Measurements from ENCODE around the gene ZNF79. TPM values are rescaled to one million over a fixed set of nuclear protein-coding genes. Genes with fewer than 3 reads are reported as not detected.
A peak's percentile ranks its signal among the peaks of the same experiment; 100 is the strongest.

Gene ZNF79
- total RNA-seq, 1 experiment from 2014 or later: 9.0 TPM

DNA sequence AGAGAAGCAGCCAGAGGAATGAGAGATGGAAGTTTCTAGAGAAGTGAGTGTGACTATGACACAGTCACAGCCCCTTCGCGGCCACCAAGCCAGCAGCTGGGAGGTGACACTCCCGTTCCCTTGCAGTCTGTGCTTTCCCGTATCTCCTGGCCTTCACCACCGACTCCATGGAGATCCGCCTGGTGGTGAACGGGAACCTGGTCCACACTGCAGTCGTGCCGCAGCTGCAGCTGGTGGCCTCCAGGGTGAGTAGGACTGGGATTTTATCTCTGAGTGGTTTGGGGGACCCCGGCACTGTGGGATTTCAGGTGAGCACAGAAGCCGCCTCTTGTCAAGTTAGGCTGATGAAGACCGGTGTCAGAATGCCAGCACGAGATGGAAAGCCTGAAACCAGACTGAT, 39.3 kb upstream of the ZNF79 start:
- POLR2A ChIA-PET: no interaction called here

More for the DNA sequence above, 39.3 kb upstream of the ZNF79 start:
- Mint-ChIP-seq H3K27me3 (ENCODE audit: low read depth) (no peaks in the 10 kb centered on the region; the same call in 1 of the 2 replicates), H3K27ac (no peak overlapping the region), H3K4me1 (peaks cover 8% of the 10 kb centered on the region), H3K4me3 (no peak overlapping the region), H3K9me3 (peaks cover 5% of the 10 kb centered on the region; the same call in 1 of the 2 replicates), H3K36me3 (no peaks in the 10 kb centered on the region)
- peak; percentile 36 for DNase-seq (ENCODE audit: low spot score)
- CTCF ChIA-PET: interaction anchor here (0.8 to 2.1 kb wide), 6 partner anchors 12 to 437 kb away, joined by 3 to 6 read pairs (median 4); partner anchors contain the start of gene SLC2A8
- no peak for TF ChIP-seq ZBTB21 (CRISPR knock-in tag; IDR thresholded peaks at IDR 0.05; ENCODE audit: borderline replicate concordance)
- no peak for TF ChIP-seq MYBL2 (CRISPR knock-in tag; IDR thresholded peaks at IDR 0.05)
- TF ChIP-seq, protein P1, sequence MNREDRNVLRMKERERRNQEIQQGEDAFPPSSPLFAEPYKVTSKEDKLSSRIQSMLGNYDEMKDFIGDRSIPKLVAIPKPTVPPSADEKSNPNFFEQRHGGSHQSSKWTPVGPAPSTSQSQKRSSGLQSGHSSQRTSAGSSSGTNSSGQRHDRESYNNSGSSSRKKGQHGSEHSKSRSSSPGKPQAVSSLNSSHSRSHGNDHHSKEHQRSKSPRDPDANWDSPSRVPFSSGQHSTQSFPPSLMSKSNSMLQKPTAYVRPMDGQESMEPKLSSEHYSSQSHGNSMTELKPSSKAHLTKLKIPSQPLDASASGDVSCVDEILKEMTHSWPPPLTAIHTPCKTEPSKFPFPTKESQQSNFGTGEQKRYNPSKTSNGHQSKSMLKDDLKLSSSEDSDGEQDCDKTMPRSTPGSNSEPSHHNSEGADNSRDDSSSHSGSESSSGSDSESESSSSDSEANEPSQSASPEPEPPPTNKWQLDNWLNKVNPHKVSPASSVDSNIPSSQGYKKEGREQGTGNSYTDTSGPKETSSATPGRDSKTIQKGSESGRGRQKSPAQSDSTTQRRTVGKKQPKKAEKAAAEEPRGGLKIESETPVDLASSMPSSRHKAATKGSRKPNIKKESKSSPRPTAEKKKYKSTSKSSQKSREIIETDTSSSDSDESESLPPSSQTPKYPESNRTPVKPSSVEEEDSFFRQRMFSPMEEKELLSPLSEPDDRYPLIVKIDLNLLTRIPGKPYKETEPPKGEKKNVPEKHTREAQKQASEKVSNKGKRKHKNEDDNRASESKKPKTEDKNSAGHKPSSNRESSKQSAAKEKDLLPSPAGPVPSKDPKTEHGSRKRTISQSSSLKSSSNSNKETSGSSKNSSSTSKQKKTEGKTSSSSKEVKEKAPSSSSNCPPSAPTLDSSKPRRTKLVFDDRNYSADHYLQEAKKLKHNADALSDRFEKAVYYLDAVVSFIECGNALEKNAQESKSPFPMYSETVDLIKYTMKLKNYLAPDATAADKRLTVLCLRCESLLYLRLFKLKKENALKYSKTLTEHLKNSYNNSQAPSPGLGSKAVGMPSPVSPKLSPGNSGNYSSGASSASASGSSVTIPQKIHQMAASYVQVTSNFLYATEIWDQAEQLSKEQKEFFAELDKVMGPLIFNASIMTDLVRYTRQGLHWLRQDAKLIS (CRISPR knock-in tag; IDR thresholded peaks at IDR 0.05; ENCODE audit: borderline replicate concordance): no peak
- TF ChIP-seq, protein P2, sequence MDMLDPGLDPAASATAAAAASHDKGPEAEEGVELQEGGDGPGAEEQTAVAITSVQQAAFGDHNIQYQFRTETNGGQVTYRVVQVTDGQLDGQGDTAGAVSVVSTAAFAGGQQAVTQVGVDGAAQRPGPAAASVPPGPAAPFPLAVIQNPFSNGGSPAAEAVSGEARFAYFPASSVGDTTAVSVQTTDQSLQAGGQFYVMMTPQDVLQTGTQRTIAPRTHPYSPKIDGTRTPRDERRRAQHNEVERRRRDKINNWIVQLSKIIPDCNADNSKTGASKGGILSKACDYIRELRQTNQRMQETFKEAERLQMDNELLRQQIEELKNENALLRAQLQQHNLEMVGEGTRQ (CRISPR knock-in tag; IDR thresholded peaks at IDR 0.05): no peak
- TF ChIP-seq KAT7 (CRISPR knock-in tag; IDR thresholded peaks at IDR 0.05; ENCODE audit: borderline replicate concordance): no peak
- TF ChIP-seq, protein P3, sequence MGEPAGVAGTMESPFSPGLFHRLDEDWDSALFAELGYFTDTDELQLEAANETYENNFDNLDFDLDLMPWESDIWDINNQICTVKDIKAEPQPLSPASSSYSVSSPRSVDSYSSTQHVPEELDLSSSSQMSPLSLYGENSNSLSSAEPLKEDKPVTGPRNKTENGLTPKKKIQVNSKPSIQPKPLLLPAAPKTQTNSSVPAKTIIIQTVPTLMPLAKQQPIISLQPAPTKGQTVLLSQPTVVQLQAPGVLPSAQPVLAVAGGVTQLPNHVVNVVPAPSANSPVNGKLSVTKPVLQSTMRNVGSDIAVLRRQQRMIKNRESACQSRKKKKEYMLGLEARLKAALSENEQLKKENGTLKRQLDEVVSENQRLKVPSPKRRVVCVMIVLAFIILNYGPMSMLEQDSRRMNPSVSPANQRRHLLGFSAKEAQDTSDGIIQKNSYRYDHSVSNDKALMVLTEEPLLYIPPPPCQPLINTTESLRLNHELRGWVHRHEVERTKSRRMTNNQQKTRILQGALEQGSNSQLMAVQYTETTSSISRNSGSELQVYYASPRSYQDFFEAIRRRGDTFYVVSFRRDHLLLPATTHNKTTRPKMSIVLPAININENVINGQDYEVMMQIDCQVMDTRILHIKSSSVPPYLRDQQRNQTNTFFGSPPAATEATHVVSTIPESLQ (CRISPR knock-in tag; IDR thresholded peaks at IDR 0.05): no peak
- TF ChIP-seq, protein P4, sequence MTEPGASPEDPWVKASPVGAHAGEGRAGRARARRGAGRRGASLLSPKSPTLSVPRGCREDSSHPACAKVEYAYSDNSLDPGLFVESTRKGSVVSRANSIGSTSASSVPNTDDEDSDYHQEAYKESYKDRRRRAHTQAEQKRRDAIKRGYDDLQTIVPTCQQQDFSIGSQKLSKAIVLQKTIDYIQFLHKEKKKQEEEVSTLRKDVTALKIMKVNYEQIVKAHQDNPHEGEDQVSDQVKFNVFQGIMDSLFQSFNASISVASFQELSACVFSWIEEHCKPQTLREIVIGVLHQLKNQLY (CRISPR knock-in tag; IDR thresholded peaks at IDR 0.05): no peak
- TF ChIP-seq, protein P5, sequence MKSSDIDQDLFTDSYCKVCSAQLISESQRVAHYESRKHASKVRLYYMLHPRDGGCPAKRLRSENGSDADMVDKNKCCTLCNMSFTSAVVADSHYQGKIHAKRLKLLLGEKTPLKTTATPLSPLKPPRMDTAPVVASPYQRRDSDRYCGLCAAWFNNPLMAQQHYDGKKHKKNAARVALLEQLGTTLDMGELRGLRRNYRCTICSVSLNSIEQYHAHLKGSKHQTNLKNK (CRISPR knock-in tag; IDR thresholded peaks at IDR 0.05): no peak
- no peak for TF ChIP-seq ELF4 (CRISPR knock-in tag; IDR thresholded peaks at IDR 0.05; ENCODE audit: low read depth)
- TF ChIP-seq CREB1 (CRISPR knock-in tag; IDR thresholded peaks at IDR 0.05): no peak
- TF ChIP-seq, protein P6, sequence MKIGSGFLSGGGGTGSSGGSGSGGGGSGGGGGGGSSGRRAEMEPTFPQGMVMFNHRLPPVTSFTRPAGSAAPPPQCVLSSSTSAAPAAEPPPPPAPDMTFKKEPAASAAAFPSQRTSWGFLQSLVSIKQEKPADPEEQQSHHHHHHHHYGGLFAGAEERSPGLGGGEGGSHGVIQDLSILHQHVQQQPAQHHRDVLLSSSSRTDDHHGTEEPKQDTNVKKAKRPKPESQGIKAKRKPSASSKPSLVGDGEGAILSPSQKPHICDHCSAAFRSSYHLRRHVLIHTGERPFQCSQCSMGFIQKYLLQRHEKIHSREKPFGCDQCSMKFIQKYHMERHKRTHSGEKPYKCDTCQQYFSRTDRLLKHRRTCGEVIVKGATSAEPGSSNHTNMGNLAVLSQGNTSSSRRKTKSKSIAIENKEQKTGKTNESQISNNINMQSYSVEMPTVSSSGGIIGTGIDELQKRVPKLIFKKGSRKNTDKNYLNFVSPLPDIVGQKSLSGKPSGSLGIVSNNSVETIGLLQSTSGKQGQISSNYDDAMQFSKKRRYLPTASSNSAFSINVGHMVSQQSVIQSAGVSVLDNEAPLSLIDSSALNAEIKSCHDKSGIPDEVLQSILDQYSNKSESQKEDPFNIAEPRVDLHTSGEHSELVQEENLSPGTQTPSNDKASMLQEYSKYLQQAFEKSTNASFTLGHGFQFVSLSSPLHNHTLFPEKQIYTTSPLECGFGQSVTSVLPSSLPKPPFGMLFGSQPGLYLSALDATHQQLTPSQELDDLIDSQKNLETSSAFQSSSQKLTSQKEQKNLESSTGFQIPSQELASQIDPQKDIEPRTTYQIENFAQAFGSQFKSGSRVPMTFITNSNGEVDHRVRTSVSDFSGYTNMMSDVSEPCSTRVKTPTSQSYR (CRISPR knock-in tag; IDR thresholded peaks at IDR 0.05): no peak
- no peak for TF ChIP-seq FOXP1 (CRISPR knock-in tag; IDR thresholded peaks at IDR 0.05; ENCODE audit: borderline replicate concordance)
- no peak for TF ChIP-seq ZNF263 (CRISPR knock-in tag; IDR thresholded peaks at IDR 0.05; ENCODE audit: low read depth)
- TF ChIP-seq, protein P7, sequence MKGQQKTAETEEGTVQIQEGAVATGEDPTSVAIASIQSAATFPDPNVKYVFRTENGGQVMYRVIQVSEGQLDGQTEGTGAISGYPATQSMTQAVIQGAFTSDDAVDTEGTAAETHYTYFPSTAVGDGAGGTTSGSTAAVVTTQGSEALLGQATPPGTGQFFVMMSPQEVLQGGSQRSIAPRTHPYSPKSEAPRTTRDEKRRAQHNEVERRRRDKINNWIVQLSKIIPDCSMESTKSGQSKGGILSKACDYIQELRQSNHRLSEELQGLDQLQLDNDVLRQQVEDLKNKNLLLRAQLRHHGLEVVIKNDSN (CRISPR knock-in tag; IDR thresholded peaks at IDR 0.05): no peak
- TF ChIP-seq, protein P8, sequence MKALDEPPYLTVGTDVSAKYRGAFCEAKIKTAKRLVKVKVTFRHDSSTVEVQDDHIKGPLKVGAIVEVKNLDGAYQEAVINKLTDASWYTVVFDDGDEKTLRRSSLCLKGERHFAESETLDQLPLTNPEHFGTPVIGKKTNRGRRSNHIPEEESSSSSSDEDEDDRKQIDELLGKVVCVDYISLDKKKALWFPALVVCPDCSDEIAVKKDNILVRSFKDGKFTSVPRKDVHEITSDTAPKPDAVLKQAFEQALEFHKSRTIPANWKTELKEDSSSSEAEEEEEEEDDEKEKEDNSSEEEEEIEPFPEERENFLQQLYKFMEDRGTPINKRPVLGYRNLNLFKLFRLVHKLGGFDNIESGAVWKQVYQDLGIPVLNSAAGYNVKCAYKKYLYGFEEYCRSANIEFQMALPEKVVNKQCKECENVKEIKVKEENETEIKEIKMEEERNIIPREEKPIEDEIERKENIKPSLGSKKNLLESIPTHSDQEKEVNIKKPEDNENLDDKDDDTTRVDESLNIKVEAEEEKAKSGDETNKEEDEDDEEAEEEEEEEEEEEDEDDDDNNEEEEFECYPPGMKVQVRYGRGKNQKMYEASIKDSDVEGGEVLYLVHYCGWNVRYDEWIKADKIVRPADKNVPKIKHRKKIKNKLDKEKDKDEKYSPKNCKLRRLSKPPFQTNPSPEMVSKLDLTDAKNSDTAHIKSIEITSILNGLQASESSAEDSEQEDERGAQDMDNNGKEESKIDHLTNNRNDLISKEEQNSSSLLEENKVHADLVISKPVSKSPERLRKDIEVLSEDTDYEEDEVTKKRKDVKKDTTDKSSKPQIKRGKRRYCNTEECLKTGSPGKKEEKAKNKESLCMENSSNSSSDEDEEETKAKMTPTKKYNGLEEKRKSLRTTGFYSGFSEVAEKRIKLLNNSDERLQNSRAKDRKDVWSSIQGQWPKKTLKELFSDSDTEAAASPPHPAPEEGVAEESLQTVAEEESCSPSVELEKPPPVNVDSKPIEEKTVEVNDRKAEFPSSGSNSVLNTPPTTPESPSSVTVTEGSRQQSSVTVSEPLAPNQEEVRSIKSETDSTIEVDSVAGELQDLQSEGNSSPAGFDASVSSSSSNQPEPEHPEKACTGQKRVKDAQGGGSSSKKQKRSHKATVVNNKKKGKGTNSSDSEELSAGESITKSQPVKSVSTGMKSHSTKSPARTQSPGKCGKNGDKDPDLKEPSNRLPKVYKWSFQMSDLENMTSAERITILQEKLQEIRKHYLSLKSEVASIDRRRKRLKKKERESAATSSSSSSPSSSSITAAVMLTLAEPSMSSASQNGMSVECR (CRISPR knock-in tag; IDR thresholded peaks at IDR 0.05; ENCODE audit: borderline replicate concordance): no peak
- TF ChIP-seq, protein P9, sequence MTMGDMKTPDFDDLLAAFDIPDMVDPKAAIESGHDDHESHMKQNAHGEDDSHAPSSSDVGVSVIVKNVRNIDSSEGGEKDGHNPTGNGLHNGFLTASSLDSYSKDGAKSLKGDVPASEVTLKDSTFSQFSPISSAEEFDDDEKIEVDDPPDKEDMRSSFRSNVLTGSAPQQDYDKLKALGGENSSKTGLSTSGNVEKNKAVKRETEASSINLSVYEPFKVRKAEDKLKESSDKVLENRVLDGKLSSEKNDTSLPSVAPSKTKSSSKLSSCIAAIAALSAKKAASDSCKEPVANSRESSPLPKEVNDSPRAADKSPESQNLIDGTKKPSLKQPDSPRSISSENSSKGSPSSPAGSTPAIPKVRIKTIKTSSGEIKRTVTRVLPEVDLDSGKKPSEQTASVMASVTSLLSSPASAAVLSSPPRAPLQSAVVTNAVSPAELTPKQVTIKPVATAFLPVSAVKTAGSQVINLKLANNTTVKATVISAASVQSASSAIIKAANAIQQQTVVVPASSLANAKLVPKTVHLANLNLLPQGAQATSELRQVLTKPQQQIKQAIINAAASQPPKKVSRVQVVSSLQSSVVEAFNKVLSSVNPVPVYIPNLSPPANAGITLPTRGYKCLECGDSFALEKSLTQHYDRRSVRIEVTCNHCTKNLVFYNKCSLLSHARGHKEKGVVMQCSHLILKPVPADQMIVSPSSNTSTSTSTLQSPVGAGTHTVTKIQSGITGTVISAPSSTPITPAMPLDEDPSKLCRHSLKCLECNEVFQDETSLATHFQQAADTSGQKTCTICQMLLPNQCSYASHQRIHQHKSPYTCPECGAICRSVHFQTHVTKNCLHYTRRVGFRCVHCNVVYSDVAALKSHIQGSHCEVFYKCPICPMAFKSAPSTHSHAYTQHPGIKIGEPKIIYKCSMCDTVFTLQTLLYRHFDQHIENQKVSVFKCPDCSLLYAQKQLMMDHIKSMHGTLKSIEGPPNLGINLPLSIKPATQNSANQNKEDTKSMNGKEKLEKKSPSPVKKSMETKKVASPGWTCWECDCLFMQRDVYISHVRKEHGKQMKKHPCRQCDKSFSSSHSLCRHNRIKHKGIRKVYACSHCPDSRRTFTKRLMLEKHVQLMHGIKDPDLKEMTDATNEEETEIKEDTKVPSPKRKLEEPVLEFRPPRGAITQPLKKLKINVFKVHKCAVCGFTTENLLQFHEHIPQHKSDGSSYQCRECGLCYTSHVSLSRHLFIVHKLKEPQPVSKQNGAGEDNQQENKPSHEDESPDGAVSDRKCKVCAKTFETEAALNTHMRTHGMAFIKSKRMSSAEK (CRISPR knock-in tag; IDR thresholded peaks at IDR 0.05; ENCODE audit: borderline replicate concordance): no peak
- peak; percentile 89 for ATAC-seq
